ENCODE results near the gene CTSS.

Gene CTSS

DNA sequence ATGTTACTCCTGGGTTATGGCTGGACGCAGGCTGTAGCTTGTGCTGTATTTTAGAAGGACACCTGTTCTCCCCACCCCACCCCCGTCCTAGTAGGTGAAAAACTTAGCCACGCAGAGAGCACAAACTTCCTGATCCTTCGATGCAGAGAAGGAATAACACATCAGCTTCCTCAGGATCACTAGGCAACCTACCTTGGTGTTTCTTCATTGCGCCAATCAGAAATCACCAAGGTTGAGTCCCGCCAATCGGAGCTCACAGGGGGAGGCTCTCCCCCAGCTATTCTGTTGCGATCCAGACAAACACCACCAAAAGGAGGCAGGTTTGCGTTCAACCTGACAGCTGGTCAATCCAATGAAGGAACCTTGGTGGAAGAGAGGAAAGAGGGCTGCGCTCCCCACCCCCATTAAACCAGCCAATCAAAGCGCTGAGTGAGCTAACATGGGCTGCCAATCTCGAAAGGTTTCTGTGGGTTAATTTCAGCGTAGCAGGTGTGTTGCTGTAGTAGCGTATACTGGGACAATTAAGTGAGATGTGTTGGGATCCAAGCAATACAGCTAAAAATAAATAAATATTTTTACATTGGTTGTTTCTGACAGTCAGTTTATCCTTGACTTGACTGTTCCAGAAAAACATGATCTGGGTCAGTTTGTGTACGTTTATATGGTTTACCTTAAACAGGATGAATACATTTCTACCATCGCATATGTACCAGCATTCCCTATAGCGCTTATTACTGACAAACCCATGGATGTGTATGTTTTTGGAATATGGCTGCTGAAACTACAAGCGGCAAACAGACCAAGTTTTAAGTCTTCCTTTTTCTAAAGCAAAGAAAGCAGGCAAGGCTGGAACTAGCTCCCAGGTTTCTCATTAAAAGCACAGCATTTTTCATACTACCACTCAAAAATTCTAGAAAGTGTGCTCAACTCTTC is 68.3 kb downstream of the CTSS start, which contains the start of gene GOLPH3L:
Gene GOLPH3L, minus strand, starts transcription at position 160 of the 933 bp plus-strand sequence. CDS start 2,316 bp downstream, outside the sequence.
- peak within 1 kb of the TSS; percentile 96 for H3K4me3 ChIP-seq (ENCODE audit: low read length)
- no peak for TF ChIP-seq ZNF274 (IDR thresholded peaks at IDR 0.05; ENCODE audit: low read depth, low read length)

DNA sequence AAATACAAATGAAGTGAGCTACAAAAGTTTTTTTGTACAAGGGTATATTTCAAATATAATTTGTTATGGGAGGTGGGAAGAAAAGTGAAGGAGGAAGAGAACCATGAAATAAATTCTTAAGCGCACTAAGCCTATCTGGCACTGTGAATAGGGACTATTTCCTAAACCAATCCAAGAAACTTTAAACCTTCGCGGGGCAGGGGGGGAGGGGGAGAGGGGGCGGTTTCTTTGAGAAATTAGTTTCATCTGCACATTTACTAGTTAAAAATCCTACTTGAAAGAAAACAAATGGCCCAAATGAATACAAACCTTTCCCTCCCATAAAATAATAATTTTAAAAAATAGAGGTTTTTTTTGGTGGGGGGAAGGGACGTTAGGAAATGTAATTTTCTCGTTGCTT is 69.0 kb downstream of the CTSS start:
- no peak for TF ChIP-seq ZNF274 (IDR thresholded peaks at IDR 0.05; ENCODE audit: low read depth, low read length)

DNA sequence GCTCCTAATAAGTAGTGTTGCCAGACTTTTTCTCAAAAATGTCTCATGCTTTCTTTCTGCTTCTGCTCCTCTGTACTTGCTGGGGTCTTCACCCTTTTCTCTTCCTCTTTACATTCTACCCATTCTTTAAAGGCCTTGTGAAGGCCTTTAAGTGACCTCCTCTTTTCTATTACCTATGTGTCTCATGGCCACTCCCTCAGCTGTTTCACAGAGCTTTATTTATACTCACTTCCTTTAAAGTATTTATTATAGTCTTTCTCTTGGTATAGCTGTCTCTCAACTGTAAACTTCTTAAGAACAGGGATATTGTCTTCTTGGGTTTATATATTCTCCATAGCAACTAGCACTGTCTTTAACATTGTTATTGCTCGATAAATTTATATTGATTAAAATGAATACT is 69.4 kb downstream of the CTSS start:
- H3K4me3 ChIP-seq (ENCODE audit: low read length), result peak overlapping the region; percentile 96; the same call in 1 of the 2 replicates
- TF ChIP-seq ZNF274 (IDR thresholded peaks at IDR 0.05; ENCODE audit: low read depth, low read length), result no peak

More for the DNA sequence above, 69.0 kb downstream of the CTSS start:
- peak overlapping the region; percentile 96 for H3K4me3 ChIP-seq (ENCODE audit: low read length)

DNA sequence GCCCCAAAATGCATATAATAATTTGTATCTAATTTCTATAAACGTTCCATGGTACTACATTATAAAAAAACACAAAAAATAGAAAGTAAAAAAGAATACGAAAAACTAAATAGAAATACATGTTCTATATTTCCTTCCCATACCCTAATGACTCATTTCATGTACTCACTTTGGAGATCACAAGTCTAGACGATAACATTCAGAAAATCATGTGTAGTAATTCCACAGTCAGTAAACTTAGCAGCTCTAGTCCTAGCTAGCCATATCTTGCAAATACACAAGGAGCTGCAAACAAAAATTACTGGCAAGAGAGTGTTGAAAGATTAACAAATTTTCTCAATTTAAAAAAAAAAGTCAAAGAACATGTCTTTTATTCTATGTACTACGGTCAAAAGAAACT is 70.0 kb downstream of the CTSS start:
- H3K4me3 ChIP-seq (ENCODE audit: low read length), result no peak overlapping the region
- no peak for TF ChIP-seq ZNF274 (IDR thresholded peaks at IDR 0.05; ENCODE audit: low read depth, low read length)

DNA sequence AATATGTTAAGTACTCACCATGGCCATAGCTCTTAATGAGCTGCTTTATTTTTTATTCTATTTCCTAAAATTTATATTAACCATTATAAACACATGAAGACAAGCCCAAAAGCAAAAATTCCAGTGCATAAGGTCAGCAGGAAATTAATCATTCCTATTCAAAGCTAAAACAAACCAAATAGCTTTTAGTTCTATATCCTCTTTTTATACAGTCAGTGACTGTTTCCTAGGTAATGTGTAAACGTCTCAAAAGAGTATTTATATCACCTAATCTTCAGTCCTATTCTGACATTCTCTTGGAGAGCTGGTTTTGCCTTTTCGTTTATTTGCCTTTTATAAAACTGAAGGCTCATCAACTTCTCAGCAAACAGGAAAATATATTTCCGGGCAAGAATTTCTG is 72.9 kb downstream of the CTSS start:
- no peak for TF ChIP-seq ZNF274 (IDR thresholded peaks at IDR 0.05; ENCODE audit: low read depth, low read length)
- no peak overlapping the region for H3K4me3 ChIP-seq (ENCODE audit: low read length)

DNA sequence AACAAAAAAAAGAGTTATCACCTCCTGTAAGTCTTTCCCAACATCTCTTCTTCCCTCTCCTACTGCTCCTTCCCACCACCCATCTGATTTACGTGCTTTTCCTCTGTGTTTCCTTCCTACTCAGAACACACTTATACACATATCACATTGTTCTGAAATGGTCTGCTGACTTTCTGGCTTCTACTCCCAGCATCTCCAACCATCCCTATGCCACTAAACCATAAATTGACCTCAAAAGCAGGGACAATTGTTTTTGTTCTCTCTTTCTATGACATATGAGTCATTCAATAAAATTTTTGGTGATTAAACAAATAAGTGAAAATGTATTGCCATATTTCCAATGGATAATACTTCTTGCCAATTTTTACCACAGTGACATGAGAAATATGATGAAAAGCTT is 76.8 kb downstream of the CTSS start:
- no peak for TF ChIP-seq ZNF274 (IDR thresholded peaks at IDR 0.05; ENCODE audit: low read depth, low read length)
- no peak overlapping the region for H3K4me3 ChIP-seq (ENCODE audit: low read length)

DNA sequence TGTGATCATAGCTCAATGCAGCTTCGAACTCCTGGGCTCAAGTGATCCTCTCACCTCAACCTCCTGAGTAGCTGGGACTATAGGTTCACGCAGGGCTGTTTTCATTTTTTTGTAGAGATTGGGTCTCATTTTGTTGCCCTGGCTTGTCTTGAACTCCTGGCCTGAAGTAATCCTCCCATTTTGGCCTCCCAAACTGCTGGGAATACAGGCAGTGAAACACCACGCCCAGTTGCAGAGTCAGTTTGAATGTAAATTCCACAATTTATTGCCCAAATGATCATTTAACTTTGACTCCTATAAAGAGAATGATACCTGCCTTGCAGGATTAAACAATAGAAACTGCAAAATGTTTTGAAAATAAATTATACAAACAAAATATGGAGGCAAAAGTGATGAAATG is 79.3 kb downstream of the CTSS start:
- H3K4me3 ChIP-seq (ENCODE audit: low read length), result no peak overlapping the region
- no peak for TF ChIP-seq ZNF274 (IDR thresholded peaks at IDR 0.05; ENCODE audit: low read depth, low read length)

DNA sequence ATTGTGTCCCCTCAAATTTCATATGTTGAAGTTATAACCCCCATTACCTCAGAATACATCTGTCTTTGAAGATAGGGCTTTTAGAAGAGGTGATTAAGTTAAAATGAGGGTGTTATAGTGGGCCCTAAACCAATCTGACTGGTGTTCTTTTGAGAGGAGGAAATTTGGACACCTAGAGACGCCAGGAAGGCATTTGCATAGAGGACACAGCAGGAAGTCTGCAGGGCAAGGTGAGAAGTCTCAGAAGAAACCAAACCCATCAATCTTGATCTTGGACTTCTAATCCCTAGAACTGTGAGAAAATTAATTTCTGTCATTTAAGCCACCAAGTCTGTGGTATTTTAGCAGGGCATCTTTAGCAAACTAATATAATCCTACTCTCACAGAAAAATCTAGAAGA is 81.7 kb downstream of the CTSS start:
- no peak overlapping the region for H3K4me3 ChIP-seq (ENCODE audit: low read length)
- no peak for TF ChIP-seq ZNF274 (IDR thresholded peaks at IDR 0.05; ENCODE audit: low read depth, low read length)

Measured in GM08714 (cell line).